GM12875 (cell line): Measurements from ENCODE around the gene MC1R.
"Not testable (repeated sequence)": the region's sequence is repeated elsewhere in the genome, so short reads cannot be mapped to it uniquely, and the experiment has no call there.

Source experiments
- H3K4me3 ChIP-seq: one replicate; pipeline ENCODE4 v1.5.1; 2011; ENCODE audit warnings: low read depth, low read length, control low read depth
- TF ChIP-seq, protein P1 (sequence below): IDR thresholded peaks from 2 replicates; pipeline ENCODE4 v1.5.1; 2011; ENCODE audit warnings: low read depth, mild to moderate bottlenecking, control low read depth, inconsistent platforms, low read length, moderate library complexity, borderline replicate concordance; ENCODE audit not compliant: insufficient read depth

Gene MC1R

DNA sequence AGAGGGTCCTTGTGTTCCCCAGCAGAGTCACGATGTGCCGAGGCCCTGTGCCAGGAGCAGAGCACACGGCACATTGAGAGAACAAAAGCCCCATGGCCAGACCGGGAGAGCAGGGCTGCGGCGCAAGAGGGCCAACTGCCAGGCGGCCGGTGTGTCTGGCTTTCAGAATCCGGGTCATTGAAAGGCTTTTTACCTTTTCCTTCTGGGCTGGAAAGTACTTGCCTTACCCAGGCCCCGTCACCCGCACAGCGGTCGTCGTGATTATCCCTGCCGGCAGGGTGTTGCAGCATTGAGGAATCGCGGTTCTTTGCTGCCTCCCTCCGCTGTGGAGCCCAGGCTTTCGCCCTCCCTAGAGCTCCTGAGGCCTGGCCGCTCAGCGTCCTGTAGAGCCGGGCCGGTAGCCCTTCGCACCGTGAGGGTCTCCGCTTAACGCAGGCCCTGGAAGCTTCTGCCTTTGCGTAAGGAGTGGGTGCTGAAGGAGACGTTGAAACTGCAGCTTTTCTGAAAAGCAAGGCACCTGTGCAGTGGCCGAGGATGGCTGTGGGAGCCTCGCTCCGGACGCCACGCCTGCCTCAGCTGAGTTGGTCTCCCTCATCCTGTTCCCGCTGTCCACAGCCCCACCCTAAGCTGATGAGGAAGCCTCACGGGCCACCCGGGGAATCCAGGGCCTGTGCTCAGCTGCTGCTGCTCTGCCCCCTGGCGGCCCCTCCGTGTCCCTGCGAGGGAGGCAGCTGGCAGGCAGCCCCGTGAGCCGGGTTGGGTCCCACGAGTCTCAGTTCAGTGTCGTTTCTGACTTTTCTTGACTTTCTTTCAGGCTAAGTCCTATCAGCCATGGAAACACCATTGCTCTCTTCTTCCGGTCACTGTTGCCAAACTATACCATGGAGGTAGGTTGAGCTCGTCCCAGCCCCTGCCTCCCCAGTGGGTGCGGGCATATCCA, 8.6 kb upstream of the MC1R start:
- TF ChIP-seq, protein P1, sequence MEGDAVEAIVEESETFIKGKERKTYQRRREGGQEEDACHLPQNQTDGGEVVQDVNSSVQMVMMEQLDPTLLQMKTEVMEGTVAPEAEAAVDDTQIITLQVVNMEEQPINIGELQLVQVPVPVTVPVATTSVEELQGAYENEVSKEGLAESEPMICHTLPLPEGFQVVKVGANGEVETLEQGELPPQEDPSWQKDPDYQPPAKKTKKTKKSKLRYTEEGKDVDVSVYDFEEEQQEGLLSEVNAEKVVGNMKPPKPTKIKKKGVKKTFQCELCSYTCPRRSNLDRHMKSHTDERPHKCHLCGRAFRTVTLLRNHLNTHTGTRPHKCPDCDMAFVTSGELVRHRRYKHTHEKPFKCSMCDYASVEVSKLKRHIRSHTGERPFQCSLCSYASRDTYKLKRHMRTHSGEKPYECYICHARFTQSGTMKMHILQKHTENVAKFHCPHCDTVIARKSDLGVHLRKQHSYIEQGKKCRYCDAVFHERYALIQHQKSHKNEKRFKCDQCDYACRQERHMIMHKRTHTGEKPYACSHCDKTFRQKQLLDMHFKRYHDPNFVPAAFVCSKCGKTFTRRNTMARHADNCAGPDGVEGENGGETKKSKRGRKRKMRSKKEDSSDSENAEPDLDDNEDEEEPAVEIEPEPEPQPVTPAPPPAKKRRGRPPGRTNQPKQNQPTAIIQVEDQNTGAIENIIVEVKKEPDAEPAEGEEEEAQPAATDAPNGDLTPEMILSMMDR: peak; percentile 95
- no peak overlapping the region for H3K4me3 ChIP-seq

DNA sequence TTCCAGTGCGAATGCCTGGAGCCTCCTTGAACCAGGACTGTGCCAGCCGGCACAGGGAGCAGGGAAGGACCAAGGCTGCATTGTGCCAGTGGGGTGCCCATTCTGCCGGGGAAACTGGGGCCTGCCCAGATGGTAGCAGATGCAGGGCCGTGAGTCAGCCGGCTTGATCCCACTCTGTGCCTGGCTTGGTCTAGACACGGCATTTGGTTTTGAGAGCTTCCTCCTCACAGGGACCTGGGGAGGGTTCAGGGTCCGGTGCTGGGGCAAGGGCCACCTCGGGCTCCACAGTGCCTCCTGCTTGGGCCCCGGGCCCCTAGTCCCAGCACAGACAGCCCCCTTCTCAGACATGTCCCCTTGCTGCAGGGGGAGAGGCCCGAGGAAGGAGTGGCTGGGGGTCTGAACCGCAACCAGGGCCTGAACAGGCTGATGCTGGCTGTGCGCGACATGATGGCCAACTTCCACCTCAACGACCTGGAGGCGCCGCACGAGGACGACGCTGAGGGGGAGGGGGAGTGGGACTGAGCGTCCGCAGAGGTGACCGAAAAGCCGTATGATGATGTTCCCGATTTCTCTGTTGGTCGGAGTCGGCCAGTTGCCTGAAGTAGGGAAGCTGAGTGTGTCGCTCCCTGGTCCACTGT, 7.8 kb upstream of the MC1R start:
- no peak overlapping the region for H3K4me3 ChIP-seq
- TF ChIP-seq, protein P1: no peak

DNA sequence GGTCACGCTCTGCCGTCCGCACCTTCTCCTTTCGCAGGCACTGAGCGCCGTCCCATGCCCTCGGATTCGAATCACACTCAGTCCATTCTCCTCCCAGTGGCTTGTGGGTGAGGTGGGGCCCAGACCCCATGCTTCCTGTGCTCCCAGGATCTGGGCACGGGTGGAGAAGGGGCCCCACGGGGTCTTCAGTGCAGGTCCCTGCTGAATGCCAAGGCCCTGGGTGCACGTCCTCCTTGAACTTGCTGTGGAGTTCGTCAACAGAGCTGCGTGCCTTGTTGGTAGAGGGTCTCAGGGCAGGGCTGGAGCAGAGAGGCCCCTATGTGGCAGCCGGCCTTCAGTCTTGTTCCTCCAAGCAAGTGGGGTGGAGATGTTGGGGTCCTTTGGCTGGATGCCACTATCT, 7.3 kb upstream of the MC1R start:
- TF ChIP-seq, protein P1: no peak
- H3K4me3 ChIP-seq: no peak overlapping the region

DNA sequence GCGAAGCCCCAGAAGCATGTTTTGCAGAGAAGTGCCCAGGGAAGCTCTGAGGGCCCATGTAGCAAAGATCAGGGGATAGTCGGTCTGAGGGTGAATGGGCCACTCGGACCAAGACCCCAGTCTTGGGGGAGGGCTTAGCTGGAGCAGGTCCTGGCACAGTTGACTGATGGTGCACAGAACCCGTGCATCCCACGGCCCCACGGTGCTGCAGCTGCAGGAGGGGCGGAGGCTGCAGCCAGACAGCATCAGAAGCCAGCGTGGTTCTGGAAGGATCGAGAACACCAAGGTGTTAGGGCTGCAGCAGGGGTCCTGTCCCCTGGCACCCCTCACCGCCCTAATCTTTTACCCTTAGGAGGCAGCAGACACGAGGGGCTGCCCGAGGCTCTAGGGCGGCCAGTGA, 6.5 kb upstream of the MC1R start:
- TF ChIP-seq, protein P1: no peak
- no peak overlapping the region for H3K4me3 ChIP-seq

DNA sequence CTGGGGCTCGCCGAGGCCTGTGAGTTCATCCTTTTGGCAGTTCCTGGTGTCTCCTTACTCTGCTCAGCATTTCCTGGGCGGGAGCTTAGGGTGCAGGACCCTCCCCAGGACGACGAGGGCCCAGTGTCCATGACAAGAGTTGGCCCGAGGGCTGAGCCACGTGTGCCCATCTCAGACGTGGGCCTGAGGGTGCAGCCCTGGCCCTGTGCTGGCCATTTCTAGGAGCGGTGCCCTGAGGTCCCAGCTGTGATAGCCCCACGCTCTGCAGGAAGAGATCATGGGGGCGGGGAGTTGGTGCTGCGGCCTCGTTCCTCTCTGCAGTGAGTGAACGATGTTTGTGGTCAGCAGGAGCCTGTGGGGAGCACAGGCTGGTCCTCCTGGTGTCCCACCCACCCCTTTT, 6.0 kb upstream of the MC1R start:
- TF ChIP-seq, protein P1: no peak
- no peak overlapping the region for H3K4me3 ChIP-seq

DNA sequence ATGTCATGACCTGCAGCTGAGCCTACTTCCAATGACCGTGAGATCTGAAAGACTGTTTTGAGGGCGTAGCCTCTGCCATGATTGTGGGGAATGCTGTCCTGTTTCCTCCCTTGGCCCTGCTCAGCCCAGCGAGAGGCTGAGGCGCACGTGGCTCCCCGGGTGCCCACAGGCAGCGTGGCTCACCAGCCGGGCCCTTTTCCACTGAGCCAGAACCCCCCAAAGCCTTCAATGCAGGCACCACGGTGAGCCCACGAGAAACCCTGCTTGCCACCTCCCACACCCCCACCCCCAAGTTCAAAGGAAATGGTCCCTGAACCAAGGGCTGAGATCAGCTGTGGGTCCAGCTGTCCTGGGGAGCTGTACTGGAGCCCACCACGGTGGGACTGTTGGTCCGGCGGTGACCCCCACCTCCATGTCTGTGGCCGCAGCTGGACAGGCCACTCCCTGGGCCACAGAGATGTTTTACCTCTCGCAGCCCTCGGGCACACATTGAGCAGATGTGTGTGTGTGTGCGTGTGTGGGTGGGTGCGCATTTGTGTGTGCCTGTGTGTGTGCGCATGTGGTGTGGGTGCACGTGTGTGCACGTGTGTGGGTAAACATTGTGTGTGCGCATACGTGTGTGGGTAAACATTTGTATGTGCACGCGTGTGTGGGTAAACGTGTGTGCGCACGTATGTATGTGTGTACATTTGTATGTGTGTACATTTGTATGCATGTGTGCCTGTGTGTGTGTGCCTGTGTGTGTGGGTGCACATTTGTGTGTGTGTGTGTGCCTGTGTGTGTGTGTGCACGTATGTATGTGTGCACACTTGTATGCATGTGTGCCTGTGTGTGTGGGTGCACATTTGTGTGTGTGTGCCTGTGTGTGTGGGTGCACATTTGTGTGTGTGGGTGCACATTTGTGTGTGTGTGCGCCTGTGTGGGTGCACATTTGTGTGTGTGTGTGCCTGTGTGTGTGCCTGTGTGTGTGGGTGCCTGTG, 5.0 kb upstream of the MC1R start:
- no peak overlapping the region for H3K4me3 ChIP-seq
- TF ChIP-seq, protein P1: no peak

DNA sequence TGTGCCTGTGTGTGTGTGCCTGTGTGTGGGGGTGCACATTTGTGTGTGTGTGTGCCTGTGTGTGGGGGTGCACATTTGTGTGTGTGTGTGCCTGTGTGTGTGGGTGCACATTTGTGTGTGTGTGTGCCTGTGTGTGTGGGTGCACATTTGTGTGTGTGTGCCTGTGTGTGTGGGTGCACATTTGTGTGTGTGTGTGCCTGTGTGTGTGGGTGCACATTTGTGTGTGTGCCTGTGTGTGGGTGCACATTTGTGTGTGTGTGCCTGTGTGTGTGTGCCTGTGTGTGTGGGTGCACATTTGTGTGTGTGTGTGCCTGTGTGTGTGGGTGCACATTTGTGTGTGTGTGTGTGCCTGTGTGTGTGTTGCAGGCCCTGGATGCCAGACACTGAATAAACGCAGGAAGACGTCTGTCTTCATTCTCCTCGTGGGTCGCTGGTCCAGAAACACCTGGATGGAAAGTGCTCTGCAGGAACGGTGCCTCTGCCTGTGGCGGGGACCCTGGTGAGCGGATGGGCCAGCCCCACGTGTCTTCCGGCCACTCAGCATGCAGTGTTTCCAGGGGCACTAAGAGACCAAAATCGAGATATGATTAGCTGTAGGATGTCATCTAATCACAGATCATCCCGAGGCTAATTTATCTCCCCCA, 3.9 kb upstream of the MC1R start:
- not testable (repeated sequence) for H3K4me3 ChIP-seq
